IgD-negative memory B cell (primary cell): ENCODE data around the gene IL2RA. TPM values are rescaled to one million over a fixed set of nuclear protein-coding genes. Genes with fewer than 3 reads are reported as not detected.
"Not testable (repeated sequence)": the region's sequence is repeated elsewhere in the genome, so short reads cannot be mapped to it uniquely, and the experiment has no call there.

Experiments used
- H3K27ac Mint-ChIP-seq, 3 donors: one replicate each; pipeline ENCODE4 v1.8.0; 2020 to 2022; ENCODE audit warnings: mild to moderate bottlenecking in 3 of 3, mixed read lengths in 3 of 3, moderate library complexity in 1 of 3
- H3K27me3 Mint-ChIP-seq: one replicate; pipeline ENCODE4 v1.8.0; 2021; ENCODE audit warnings: mixed read lengths
- H3K36me3 Mint-ChIP-seq: one replicate; pipeline ENCODE4 v1.8.0; 2020; ENCODE audit warnings: mild to moderate bottlenecking, mixed read lengths
- H3K4me1 Mint-ChIP-seq, 3 donors: one replicate each; pipeline ENCODE4 v1.8.0; 2020 to 2022; ENCODE audit warnings: mixed read lengths in 3 of 3, mild to moderate bottlenecking in 1 of 3
- H3K4me3 Mint-ChIP-seq, 4 donors: one replicate each; pipeline ENCODE4 v1.8.0; 2020 to 2022; ENCODE audit warnings: mild to moderate bottlenecking in 4 of 4, mixed read lengths in 4 of 4, moderate library complexity in 3 of 4
- H3K9me3 Mint-ChIP-seq, 3 donors: one replicate each; pipeline ENCODE4 v1.8.0; 2020 to 2021; ENCODE audit warnings: mixed read lengths in 3 of 3, mild to moderate bottlenecking in 1 of 3
- polyA plus RNA-seq: library from polyadenylated mRNA; unstranded; fragments of 300-500 nt; fragmentation: Illumina TruSeq; gene quantifications from one replicate; pipeline ENCODE4 v1.2.3, GENCODE V29; 2021

IL2RA gene
- polyA plus RNA-seq, 1 donor from 2014 or later = 27.2 TPM

DNA sequence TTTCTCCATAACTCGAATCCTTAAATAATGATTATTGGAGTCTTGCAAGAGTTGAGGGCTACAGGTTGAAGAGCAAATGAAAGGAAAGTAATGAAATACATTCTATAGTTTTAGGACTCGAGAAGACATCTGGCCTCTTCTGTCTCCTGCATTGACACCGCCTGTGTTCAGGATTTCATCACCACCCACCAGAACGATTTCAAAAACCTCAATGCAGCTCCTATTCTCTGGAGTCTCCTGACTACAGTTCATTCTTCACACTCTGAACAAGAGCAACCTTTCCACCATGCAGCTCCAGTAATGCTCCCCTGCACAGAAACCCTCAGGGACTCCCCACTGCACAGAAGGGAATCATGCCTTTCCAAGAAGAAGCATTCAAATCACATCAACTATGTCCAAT is 90.3 kb downstream of the IL2RA start:
- Mint-ChIP-seq H3K36me3 (no peaks in the 10 kb centered on the region), H3K4me3 (peak overlapping the region; percentile 57 to 92 (median 86)), H3K27ac (peak overlapping the region; percentile 41 to 95 (median 54)), H3K27me3 (no peaks in the 10 kb centered on the region), H3K9me3 (no peaks in the 10 kb centered on the region), H3K4me1 (peaks cover 42 to 51% (median 50%) of the 10 kb centered on the region in 3 donors)

DNA sequence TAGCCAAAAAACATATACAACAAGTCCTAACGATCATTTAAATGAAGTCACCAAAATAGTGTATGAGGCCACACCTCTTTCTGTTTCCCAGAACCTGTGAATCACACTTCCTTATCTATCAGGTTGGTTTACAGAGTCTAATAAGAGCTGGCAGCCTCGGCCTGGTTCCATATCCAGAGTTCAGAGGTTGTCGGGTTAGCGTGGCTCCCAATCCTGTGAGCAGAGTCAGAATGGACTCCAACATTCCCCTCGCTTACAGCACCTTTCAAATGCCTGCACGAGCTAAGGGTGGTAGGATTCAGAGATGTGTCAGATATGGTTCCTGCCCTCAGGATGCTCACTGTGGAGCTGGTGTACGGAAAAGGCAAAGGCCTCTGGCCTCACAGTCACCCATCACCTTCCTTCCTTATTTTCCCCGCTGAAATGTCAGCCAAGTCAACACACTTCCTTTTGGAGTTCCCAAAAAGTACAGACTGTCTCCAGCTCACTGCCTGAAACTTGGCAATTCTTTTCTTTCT is 90.8 kb downstream of the IL2RA start:
- Mint-ChIP-seq H3K4me1 (peaks cover 42 to 50% (median 50%) of the 10 kb centered on the region in 3 donors), H3K9me3 (no peaks in the 10 kb centered on the region), H3K36me3 (no peaks in the 10 kb centered on the region), H3K27me3 (no peaks in the 10 kb centered on the region), H3K27ac (peak overlapping the region; percentile 41 to 95 (median 54)), H3K4me3 (peak overlapping the region; percentile 57 to 92 (median 86))

DNA sequence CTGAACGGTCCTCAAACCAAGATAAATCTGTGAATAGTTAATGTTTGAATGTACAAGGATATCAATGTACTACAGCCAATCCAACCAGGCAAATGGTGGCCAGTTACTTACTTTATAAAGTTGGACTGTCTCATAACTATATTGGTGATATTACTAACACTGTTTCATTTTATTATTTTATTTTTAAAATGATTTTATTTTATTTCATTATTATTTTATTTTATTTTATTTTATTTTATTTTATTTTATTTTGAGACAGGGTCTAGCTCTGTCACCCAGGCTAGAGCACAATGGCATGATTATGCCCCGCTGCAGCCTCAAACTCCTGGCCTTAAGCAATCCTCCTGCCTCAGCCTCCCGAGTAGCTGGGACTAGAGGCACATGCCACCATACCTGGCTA is 91.6 kb downstream of the IL2RA start:
- peak overlapping the region in 2 of 4 donors; percentile 44 to 92 for H3K4me3 Mint-ChIP-seq

DNA sequence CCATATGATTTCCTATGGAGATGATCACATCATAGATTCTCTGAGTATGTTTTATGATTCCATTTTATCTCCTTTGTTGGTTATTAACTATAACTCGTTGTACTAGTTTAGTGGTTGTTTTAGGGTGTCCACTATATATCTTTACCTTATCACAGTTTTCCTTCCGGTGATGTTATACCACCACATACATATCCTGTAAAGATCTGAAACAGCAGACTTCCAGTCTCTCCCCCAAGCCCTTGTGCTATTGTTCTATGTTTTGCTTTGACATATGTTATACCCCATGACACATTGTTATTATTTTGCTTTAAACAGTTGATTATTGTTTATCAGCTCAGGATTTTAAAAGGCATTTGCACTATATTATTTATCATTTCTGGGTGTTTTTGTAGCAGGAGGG is 92.1 kb downstream of the IL2RA start:
- Mint-ChIP-seq H3K27ac (peak overlapping the region in 1 of 3 donors; percentile 36), H3K27me3 (no peaks in the 10 kb centered on the region), H3K4me1 (peaks cover 35 to 41% (median 39%) of the 10 kb centered on the region in 3 donors), H3K36me3 (no peaks in the 10 kb centered on the region), H3K4me3 (peak overlapping the region in 3 of 4 donors; percentile 36 to 63 (median 44)), H3K9me3 (no peaks in the 10 kb centered on the region)

More for the DNA sequence above, 91.6 kb downstream of the IL2RA start:
- H3K9me3 Mint-ChIP-seq = no peaks in the 10 kb centered on the region
- H3K27ac Mint-ChIP-seq = peak overlapping the region in 1 of 3 donors; percentile 41
- H3K36me3 Mint-ChIP-seq = no peaks in the 10 kb centered on the region
- peaks cover 38 to 45% (median 43%) of the 10 kb centered on the region in 3 donors for H3K4me1 Mint-ChIP-seq
- no peaks in the 10 kb centered on the region for H3K27me3 Mint-ChIP-seq

GRCh38 chr10:5968681-5969453 is 93.3 kb downstream of the IL2RA start:
- H3K36me3 Mint-ChIP-seq = no peaks in the 10 kb centered on the region
- peak overlapping the region in 1 of 3 donors; percentile 46 for H3K27ac Mint-ChIP-seq
- H3K9me3 Mint-ChIP-seq = no peaks in the 10 kb centered on the region
- no peaks in the 10 kb centered on the region for H3K27me3 Mint-ChIP-seq
- H3K4me3 Mint-ChIP-seq = no peak overlapping the region
- H3K4me1 Mint-ChIP-seq = peaks cover 28 to 34% (median 33%) of the 10 kb centered on the region in 3 donors

GRCh38 chr10:5968037-5968680 is 94.0 kb downstream of the IL2RA start:
- H3K27ac Mint-ChIP-seq = peak overlapping the region in 1 of 3 donors; percentile 46

DNA sequence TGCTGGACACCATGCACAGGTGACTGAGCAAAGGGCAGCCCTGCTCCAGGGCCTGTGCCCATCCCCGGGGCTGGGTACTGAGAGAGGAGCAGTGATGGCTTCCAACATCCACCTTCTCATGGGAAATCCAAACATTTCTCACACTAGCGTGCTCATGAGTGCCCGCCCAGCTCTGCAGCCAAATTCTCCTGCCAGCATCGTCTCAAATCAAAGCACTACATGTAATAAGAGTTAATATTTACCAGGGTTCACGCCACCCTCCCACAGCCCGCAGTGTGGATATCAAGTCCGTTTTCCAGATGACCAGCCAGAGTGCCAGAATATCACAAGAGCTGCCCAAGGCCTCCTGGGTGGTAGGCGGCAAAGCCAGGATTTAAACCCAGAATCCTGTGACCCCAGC is 96.9 kb downstream of the IL2RA start:
- H3K36me3 Mint-ChIP-seq = no peaks in the 10 kb centered on the region
- H3K4me1 Mint-ChIP-seq = peaks cover 4 to 6% (median 5%) of the 10 kb centered on the region in 3 donors
- H3K4me3 Mint-ChIP-seq = no peak overlapping the region
- no peaks in the 10 kb centered on the region for H3K9me3 Mint-ChIP-seq
- no peak overlapping the region for H3K27ac Mint-ChIP-seq
- H3K27me3 Mint-ChIP-seq = no peaks in the 10 kb centered on the region

More at GRCh38 chr10:5968037-5968680, 94.0 kb downstream of the IL2RA start:
- no peaks in the 10 kb centered on the region for H3K27me3 Mint-ChIP-seq
- peaks cover 26 to 28% (median 27%) of the 10 kb centered on the region in 3 donors for H3K4me1 Mint-ChIP-seq
- H3K4me3 Mint-ChIP-seq = no peak overlapping the region
- no peaks in the 10 kb centered on the region for H3K36me3 Mint-ChIP-seq
- H3K9me3 Mint-ChIP-seq = no peaks in the 10 kb centered on the region

DNA sequence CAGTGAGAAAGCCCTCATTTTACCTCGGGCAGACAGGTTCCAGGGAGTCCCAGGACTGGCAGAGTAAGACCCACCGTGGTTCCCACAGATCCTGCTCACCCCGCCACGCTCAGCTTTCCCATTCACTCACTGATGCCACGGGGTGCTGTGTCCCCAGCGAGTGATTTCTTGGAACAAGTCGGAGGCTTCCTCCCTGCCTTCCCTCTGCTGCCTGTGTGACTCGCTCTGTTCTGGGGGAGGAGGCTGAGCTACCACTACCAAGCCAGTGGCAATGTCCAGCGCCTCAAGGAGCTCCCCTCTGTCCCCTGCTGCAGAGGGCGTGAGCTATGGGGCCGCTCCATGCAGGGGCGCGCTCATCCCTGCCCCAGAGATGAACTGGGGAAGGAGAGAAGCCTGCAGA is 97.4 kb downstream of the IL2RA start:
- H3K36me3 Mint-ChIP-seq = peaks cover under 1% of the 10 kb centered on the region
- H3K4me3 Mint-ChIP-seq = no peak overlapping the region
- no peaks in the 10 kb centered on the region for H3K27me3 Mint-ChIP-seq
- no peaks in the 10 kb centered on the region for H3K9me3 Mint-ChIP-seq
- peaks cover 0 to 2% (median 0%) of the 10 kb centered on the region in 3 donors for H3K4me1 Mint-ChIP-seq
- H3K27ac Mint-ChIP-seq = no peak overlapping the region

GRCh38 chr10:5963591-5963990 is 98.6 kb downstream of the IL2RA start:
- Mint-ChIP-seq H3K9me3 (no peaks in the 10 kb centered on the region), H3K27me3 (no peaks in the 10 kb centered on the region), H3K27ac (no peak overlapping the region), H3K4me1 (peaks cover 0 to 2% (median 0%) of the 10 kb centered on the region in 3 donors), H3K36me3 (peaks cover 3% of the 10 kb centered on the region), H3K4me3 (no peak overlapping the region)

GRCh38 chr10:5963071-5963470 is 99.1 kb downstream of the IL2RA start:
- Mint-ChIP-seq H3K27me3 (no peaks in the 10 kb centered on the region), H3K9me3 (no peaks in the 10 kb centered on the region), H3K4me1 (peaks cover 0 to 1% (median 0%) of the 10 kb centered on the region in 3 donors), H3K36me3 (peaks cover 3% of the 10 kb centered on the region), H3K27ac (no peak overlapping the region), H3K4me3 (no peak overlapping the region)

DNA sequence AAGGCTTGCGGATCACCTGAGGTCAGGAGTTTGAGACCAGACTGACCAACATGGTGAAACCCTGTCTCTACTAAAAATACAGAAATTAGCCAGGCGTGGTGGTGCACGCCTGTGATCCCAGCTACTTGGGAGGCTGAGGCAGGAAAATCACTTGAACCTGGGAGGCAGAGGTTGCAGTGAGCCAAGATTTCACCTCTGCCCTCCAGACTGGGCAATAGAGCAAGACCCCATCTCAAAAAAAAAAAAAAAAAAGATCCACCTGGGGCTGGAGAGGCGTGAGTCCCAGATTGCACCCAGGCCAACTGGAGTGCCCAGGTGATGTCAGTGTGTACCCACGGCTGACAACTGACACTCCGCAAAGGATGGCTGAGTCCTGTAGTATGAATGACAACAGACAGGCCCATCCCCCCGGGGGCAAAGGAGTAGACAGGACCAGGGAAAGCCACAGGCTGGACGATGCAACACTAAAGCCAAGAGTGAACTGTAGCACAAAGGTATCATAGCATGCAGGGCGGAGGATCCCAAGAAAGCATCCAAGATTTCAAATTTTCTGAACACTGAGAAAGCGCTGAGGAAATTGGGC is 99.7 kb downstream of the IL2RA start:
- not testable (repeated sequence) for H3K27ac Mint-ChIP-seq, H3K36me3 Mint-ChIP-seq, H3K27me3 Mint-ChIP-seq, H3K4me3 Mint-ChIP-seq, H3K4me1 Mint-ChIP-seq, H3K9me3 Mint-ChIP-seq

DNA sequence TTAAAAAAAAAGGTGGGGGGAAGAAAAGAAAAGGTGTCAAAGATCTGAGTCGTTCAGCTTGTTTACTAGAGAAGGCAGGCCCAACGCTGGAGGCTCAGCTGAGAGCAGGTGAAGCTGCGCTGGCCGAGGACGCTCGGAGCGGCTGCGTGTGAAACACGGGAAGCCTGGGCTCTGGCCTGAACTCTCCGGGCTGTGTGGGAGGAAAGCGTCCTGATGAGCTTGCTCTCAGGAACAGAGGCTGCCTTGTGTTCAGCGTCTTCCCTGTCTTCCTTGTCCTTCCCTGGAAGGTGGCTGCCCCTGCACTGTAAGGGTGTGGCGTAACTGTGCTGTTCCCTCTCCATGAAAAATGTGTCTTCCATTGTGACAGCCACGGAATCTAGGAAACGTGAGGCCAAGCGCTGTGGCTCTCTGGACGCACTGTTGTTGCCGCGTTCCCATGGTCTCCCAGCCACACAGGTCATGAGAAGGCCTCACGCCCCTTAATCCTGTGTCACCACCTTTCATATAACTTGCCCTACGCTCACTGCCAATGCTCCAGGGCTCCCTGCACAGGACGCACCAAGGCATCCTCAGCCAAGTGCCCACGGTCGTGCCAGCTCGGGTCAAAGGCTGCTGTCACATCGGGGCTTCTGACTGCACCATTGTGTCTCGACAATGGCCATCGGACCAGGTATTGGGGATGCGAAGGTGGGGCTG is 100.6 kb downstream of the IL2RA start:
- Mint-ChIP-seq H3K4me1 (no peaks in the 10 kb centered on the region), H3K27ac (no peak overlapping the region), H3K9me3 (no peaks in the 10 kb centered on the region), H3K36me3 (peaks cover 3% of the 10 kb centered on the region), H3K4me3 (no peak overlapping the region), H3K27me3 (no peaks in the 10 kb centered on the region)

GRCh38 chr10:5960973-5961275 is 101.2 kb downstream of the IL2RA start:
- not testable (repeated sequence) for H3K27ac Mint-ChIP-seq, H3K36me3 Mint-ChIP-seq, H3K9me3 Mint-ChIP-seq, H3K4me1 Mint-ChIP-seq, H3K4me3 Mint-ChIP-seq, H3K27me3 Mint-ChIP-seq
